Measurements from ENCODE around the gene CCDC13. TPM values are rescaled to one million over a fixed set of nuclear protein-coding genes. Genes with fewer than 3 reads are reported as not detected.

The CCDC13 gene
- total and polyA plus RNA-seq, 2 of the 13 experiments (the other 11 are each of a cell fraction or from before 2014, with no cell fraction given) = 0.22 to 0.51 TPM

- peak; percentile 78; the same call in 1 of the 2 replicates for TF ChIP-seq ATF2 (CRISPR knock-in tag; IDR thresholded peaks at IDR 0.05)
- TF ChIP-seq MIER3 (CRISPR knock-in tag; IDR thresholded peaks at IDR 0.05; ENCODE audit: borderline replicate concordance) = no peak
- no peak for TF ChIP-seq TCF12 (IDR thresholded peaks at IDR 0.05)
- no peak; the same call in 1 of the 2 replicates for TF ChIP-seq TCF12 (CRISPR knock-in tag; IDR thresholded peaks at IDR 0.05)
- no peak for TF ChIP-seq SMARCC2 (IDR thresholded peaks at IDR 0.05)
- peak; percentile 88 for TF ChIP-seq SIX4 (CRISPR knock-in tag; IDR thresholded peaks at IDR 0.05)
- TF ChIP-seq ZNF367 (CRISPR knock-in tag; IDR thresholded peaks at IDR 0.05; ENCODE audit: borderline replicate concordance) = no peak
- TF ChIP-seq ZNF530 (CRISPR knock-in tag; IDR thresholded peaks at IDR 0.05; ENCODE audit: low read depth) = no peak
- no peak for TF ChIP-seq KLF12 (CRISPR knock-in tag; IDR thresholded peaks at IDR 0.05; ENCODE audit: borderline replicate concordance)
- no peak for TF ChIP-seq ZFP62 (CRISPR knock-in tag; IDR thresholded peaks at IDR 0.05)
- no peak; the same call in 1 of the 2 replicates for TF ChIP-seq MLXIP (CRISPR knock-in tag; IDR thresholded peaks at IDR 0.05; ENCODE audit: borderline replicate concordance)
- peak; percentile 90 for TF ChIP-seq ZNF580 (CRISPR knock-in tag; IDR thresholded peaks at IDR 0.05; ENCODE audit: borderline replicate concordance, low read depth)
- peak; percentile 81 for TF ChIP-seq ARID5B (CRISPR knock-in tag; IDR thresholded peaks at IDR 0.05)
- peak; percentile 62 for TF ChIP-seq FOXA1 (IDR thresholded peaks at IDR 0.05)
- peak; percentile 93 for TF ChIP-seq FOXA1 (CRISPR knock-in tag; IDR thresholded peaks at IDR 0.05)
- TF ChIP-seq ZNF770 (CRISPR knock-in tag; IDR thresholded peaks at IDR 0.05) = no peak
- no peak for TF ChIP-seq ZFY (CRISPR knock-in tag; IDR thresholded peaks at IDR 0.05)
- peak; percentile 82 for TF ChIP-seq KDM6A (CRISPR knock-in tag; IDR thresholded peaks at IDR 0.05; ENCODE audit: low read depth)
- no peak for TF ChIP-seq ZNF160 (CRISPR knock-in tag; IDR thresholded peaks at IDR 0.05)
- peak; percentile 60; the same call in 1 of the 2 replicates for TF ChIP-seq ELF3 (CRISPR knock-in tag; IDR thresholded peaks at IDR 0.05)
Measured at GRCh38 chr3:42732196-42732828, 40.7 kb downstream of the CCDC13 start (continued).

Measured in HepG2 (cell line).